Hematopoietic multipotent progenitor cell treated with erythropoietin and hydrocortisone succinate and interleukin-3 and kit ligand, for 6 days (in vitro differentiated cells): ENCODE measurements around the gene PRDM4.

Experiments
- DNase-seq: peaks from one replicate; pipeline ENCODE4 v3.0.0-alpha.2; 2015

The PRDM4 gene, protein sequence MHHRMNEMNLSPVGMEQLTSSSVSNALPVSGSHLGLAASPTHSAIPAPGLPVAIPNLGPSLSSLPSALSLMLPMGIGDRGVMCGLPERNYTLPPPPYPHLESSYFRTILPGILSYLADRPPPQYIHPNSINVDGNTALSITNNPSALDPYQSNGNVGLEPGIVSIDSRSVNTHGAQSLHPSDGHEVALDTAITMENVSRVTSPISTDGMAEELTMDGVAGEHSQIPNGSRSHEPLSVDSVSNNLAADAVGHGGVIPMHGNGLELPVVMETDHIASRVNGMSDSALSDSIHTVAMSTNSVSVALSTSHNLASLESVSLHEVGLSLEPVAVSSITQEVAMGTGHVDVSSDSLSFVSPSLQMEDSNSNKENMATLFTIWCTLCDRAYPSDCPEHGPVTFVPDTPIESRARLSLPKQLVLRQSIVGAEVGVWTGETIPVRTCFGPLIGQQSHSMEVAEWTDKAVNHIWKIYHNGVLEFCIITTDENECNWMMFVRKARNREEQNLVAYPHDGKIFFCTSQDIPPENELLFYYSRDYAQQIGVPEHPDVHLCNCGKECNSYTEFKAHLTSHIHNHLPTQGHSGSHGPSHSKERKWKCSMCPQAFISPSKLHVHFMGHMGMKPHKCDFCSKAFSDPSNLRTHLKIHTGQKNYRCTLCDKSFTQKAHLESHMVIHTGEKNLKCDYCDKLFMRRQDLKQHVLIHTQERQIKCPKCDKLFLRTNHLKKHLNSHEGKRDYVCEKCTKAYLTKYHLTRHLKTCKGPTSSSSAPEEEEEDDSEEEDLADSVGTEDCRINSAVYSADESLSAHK

DNA sequence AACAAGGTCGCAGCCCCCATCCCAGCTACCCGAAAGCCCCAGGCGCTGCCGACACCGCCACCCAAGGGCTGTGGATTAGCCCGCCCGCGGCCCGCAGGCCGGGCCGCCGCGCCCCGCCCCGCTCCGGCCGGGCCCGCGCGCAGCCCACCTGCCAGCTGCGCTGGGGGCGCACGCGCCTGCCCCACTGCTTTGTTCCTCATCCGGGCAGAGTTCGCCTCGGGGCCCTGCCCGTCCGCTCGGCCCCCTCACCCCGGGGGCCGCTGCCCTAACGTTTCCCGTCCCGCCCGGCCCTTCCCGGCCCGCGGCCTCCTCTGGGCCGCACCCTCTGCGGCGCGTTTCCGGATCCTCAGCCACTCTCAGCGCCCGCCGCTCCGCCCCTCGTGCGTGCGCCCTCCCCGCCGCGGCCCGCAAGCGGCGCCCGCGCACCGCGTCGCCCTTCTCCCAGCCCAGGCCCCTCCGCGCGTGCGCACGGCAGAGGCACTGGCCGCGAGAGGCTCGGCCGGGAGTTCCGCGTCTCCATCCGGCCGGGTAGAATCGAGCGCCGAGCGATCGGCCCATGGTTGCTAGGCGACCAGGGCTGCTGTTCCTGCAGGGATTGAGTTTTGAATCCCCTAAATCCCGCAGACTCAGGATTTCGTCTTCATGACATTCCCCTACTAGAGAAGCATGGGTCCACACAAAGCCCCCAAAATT lies at the start of gene PRDM4:
Gene PRDM4 (minus strand): TSS at position 329 of the 693 bp plus-strand sequence. CDS start 622 bp downstream, outside the sequence.
- DNase-seq: peak; percentile 96

DNA sequence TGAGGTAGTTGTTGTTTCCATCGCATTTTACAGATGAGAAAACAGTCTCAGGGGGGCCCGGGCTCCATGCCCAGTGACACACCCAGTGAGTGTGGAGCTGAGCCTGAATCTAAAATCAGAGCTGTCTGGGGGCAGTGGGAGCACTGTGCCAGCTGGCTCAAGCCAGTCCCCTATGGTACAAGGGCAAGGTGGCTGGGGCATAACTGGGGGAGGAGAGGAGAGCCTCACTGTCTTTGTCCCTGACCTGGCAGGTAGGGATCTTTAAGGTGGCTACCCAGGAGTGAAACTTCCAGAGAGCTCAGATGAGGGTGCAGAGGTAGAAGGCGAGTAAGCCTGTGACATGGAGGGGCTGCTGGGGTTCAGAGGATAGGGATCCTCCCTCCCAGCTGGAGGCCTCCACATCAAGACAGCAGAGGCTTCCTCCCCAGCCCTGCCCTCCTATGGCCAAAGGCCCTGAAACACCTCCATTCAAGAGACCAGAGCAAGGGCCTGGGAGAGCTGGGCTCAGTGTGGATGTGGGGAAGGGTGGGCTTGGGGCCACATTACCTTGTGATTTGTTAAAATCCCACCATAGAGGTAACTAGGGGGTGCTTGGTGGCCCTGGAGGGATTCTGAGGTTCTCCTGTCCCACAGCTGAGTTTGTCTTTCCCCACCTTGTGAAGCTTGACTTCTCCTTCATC lies 46.7 kb upstream of the PRDM4 start:
- no peak for DNase-seq

DNA sequence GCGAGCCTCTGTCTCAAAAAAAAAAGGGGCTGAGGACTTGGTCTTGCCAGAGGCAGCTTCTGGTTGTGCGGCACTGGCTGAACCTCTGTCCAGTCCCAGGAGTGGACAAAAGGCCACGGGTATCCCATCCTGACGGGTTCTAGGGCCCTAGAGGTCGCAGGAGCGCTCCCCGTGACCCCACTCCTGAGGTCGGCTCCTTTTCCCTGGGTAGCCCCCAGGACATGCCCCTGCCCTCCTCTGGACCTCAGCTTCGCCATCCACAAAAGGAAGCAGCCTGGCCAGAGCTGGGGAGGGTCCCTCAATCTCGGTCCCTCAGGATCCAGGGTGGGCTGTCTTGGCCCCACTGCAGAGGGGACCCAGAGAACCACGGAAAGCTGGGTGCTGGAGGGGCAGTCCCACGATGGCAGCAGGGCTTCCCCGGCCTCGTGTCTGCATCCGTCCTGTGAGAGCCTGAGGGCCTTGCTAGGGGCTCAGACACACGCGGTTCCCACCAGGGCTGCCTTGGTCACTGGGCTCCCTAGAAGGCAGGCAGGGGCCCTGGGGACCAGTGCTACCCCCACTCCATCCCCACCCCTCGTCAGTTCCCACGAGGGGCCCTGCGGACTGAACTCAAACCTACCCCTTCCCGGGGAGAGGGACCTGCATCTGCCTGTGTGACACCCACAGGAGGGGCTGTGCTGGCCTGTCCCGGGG lies 44.7 kb upstream of the PRDM4 start:
- no peak for DNase-seq

DNA sequence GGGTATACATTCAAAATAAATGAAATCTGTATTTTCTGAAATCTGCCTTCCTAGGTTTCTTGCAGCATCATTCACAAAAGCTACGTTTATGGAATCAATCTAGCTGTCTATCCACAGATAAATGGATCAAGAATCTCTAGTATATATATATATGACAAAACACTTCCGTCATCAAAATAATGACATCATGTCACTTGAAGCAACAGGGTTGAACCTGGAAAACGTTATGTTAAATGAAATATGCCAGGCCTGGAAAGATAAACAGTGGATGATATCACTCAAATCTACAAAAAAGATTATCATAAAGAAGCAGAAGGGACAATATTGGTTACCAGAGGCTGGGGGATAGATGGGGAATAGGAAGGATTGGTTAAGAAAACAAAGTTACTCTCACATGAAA lies 42.2 kb upstream of the PRDM4 start:
- no peak for DNase-seq

DNA sequence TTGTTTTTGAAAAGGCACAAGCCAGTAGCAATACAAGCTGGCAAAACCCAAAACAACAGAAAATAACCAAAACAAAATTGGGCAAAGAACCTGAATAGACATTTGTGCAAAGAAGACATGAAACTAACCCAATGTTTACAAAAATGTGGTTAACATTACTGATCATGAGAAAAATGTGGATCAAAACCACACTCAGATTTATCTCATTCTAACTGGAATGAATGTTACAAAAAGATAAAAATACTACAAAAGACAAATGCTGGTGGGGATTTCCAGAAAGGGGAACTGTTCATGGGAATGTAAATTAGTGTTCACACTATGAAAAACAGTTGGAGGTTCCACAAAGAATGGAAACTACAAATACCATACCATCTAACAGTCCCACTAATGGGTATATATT lies 40.2 kb upstream of the PRDM4 start:
- peak; percentile 18 for DNase-seq

DNA sequence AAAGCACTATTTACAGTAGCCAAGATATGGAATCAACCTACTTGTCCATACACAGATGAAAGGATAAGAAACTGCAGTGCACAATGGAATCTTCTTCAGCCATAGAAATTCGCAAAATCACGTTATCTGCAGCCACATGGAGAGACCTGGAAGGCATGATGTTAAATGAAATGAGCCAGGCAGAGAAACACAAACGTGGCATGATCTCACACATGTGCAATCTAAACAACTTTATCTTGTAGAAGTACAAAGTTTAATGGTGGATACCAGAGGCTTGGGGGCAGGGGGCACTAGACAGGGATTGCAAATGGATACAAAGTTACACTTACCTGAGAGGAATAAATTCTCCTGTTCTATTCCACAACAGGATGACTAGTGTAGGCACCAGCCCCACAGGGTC lies 37.6 kb upstream of the PRDM4 start:
- DNase-seq: no peak

DNA sequence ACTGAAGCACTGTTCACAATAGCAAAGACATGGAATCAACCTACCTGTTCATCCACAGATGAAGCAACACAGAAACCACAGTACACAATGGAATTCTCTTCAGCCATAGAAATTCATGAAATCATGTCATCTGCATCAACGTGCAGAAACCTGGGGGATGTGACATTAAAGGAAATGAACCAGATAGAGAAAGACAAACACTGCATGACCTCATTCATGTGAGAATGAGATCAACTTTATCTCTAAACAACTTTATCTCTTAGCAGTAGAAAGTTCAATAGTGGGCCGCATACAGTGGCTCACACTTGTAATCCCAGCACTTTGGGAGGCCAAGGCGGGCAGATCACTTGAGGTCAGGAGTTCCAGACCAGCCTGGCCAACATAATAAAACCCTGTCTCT lies 33.5 kb upstream of the PRDM4 start:
- DNase-seq: no peak

DNA sequence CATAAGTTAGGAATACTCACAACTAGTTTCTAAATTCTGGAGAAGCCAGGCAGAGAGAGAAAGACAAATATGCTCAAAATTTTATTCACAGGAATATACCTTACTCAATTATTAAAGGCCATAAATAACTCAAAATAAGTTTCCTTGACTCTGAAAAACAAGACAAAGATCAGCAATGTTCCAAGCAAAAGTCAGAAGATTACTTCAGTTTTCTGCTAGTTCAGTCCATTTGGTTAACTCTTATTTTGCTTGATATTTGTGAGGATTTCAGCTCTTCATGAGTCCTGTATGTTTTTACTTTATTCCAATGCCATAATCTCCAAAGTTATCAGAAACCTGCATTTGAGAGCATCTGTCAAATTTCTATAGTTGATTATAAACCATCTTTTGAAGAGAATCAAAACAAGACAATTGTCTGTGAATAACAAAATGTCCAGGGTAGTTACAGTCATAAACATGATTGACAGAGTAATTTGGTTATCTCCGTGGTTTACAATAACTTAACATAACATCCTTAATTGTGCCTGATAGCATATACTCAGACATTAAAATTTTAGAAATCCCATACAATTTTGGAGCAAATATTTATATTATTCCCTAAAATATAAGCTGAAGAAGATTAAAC lies 30.6 kb upstream of the PRDM4 start:
- no peak for DNase-seq

DNA sequence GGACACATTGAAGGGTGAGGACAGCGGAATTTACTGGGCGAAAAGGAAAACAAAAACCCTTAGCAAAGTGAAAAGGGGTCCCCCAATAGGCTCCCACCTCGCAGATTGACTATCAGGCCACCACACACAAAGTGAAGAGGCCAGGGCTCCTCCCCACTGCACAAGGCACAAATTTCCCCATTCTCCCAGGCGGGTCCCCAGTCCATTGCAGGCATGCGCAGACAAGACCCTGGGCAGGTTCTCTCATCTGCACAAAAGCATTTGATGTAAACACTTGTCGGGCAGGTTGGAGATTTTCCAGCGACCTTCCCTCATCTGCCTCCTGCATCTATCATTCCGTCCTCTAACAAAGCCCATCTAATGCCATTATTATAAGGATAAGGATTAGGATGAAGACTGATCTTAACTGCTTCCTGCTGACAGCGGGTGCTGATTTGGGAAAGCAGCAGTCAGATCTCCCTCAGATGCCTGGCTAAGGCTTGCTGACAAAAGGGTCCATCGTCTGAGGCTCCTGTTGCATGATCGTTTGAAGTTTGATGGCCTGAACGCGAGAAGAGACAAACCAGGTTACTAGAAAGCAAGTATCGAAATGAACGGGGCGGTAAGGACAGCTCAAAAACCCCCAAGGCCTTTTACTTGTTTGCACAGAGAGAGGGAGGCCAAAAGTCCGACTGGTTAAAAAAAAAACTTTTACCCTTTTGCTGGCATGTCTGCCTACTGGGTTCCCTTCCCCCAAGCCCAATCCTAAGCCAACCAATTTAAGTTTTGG lies 27.9 kb upstream of the PRDM4 start:
- DNase-seq: no peak

DNA sequence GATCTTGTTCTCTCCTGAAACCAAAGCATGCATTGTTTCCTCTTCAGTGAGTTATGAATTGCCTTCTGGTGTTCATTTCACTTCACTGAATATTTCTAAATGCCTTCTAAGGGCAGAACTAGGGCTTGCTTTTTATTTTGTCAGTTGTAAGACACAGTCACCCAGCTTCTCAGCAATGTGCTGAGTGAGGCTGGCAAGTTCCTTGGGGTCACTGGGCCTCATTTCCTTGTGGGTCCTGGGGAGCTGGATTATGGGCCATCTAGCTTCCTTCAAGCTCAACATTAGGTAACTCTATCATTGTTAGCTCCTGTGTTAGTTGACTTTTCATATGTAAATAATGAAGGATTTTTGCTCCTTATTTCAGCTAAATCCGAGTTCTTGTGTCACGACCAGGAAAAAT lies 27.3 kb upstream of the PRDM4 start:
- no peak for DNase-seq

DNA sequence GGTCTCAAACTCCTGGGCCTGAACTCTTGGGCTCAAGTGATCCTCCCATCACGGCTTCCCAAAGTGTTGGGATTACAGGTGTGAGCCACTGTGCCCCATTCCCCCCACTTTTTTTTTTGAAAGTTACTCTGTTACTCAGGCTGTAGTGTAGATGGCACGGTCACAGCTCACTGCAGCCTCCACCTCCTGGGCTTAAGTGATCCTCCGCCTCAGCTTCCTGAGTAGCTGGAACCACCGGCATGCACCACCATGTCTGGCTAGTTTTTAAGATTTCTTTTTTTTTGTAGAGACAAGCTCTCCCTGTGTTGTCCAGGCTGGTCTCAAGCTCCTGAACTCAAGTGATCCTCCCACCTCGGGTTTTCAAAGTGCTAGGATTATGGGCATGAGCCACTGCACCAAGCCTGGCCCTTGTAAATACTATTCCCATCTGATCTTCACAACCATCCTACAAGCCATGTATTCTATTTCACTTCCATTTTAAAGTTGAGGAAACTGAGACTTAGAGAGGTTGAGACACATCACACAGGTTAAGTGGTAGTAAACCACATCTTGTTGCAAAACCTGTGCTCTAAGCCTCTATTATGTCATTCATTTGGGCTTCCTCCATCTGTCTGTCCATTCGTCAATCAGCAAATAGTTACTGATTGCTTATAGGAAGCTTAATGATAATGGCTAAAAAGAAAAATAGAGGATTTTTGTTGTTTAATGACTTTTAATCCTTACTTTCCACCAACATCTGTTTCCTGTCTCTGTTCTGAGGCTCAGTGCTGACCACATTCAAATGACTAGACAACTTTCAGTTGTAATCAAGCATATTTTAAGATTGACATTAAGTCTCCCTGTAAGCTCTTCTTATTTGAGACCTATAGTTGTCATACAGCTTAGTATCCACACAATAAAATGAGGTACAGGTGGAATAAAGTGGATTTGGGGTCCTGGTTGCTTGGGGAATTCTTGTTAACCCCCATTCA lies 22.8 kb upstream of the PRDM4 start:
- peak; percentile 52 for DNase-seq

DNA sequence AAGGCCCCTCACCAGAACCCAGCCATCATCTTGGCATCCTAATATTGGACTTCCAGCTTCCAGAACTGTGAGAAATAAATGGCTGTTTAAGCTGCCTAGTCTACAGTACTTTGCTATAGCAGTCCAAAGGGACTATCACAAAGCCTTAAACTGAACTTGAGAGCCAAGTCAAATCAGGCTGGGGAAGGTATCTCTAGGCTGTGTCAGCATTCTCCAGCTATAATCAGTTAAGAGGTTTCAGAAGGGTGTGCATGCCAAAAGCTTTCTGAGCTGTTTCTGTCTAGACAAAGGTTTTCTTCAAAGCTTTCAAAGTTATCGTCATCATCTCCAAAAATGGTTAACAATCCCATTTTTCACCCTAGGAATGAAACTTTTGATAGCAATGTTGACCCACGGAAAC lies 21.1 kb upstream of the PRDM4 start:
- DNase-seq: no peak

DNA sequence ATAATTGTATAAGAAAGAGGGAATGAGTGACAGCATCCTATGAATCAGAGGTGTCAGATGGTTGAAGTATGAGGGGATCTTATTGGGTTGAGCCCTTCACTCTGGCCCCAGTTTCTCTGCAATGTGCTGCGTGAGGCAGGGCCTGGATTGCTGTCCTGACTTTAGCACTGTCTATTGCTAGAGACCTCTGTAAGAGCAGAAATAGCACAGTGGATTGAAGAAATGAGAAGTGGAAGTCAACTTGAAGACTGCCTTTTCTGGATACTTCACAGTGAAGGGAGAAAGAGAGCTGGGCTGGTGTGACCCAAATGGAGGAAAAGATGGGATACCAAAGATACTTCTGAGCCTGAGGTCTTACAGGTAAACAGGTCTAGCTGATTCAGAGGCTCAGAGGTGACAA lies 19.4 kb upstream of the PRDM4 start:
- no peak for DNase-seq

DNA sequence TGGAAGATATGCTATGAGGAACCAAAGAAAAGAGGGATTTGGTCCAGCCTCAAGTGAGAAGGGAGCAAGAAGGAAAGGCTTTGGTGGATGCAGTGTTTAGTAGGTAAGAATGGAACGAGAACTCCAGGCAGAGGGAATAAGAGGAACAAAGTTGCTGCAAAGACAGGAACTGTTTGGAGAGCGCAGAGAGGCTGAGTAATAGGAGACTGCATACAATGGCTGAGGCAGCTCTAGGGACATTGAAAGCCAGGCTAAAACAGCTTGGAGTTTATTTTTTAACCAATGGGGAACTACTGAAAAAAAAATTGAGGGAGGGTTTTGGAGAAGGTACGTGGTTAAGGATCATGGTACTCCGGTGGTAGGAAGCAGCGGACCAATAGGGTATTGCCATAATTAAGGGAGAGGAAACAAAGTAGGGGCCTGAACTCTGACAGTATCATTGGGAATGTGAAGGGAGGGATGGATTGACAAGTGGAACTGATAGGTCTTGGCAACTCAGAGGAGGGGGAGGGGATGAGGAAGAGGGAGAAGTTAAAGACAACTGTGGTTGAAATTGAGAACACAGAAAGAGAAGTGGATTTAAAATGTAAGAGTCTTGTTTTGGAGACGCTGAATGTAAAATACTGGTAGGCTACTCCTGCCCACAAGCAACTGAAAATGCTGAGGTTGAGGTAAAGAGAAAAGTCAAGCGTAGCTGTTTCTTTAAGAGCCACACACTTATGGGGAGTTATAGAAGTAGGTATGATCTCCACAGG lies 18.3 kb upstream of the PRDM4 start:
- peak; percentile 18 for DNase-seq

DNA sequence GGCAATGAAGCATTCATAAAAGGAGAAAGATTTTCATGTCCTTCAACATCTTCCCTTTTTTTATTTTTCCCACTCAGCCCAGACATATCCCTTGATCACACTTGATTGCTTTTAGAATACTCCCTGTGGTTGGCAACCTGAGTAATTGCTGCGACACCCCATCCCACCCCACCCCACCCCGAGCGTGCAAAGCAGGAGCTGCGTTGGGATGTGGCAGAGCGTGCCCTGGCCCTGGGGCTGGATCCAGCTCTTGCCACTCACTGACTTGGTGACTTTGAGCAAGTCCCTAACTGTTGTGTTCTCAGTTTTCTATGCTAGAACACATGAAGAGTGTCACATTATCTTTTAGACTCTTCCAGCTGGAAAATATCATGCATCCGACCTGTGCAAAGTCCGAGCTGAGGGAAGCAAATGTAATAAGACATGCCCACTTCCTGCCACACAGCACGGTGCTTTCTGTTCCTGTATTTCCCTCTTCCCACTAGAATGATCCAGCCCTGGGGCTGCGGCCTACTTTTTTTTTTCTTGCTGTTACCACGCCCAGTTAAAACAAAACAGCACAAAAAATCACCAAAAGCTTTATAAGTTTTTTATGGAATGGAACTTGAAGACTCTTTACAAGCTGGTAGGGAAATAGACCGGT lies 17.6 kb upstream of the PRDM4 start:
- no peak for DNase-seq

DNA sequence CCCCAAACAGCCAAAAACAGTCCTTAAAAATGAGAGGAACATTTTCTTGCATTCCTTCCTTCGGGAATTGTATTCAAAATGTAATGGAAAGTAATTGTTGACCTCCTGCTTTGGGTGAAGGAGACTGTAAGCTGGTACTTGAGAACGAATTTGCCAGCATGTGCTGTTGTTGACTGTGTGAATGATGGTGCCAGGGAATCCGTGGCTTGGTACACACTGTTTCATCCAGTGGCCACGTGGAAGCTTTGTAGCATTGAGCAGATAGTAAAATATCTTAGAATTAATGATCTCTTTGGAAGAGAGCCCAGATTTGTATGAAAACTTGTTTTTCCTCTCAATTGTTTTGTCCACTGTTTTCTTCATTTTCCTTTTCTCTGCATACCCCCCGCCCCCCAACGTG lies 15.2 kb upstream of the PRDM4 start:
- no peak for DNase-seq

DNA sequence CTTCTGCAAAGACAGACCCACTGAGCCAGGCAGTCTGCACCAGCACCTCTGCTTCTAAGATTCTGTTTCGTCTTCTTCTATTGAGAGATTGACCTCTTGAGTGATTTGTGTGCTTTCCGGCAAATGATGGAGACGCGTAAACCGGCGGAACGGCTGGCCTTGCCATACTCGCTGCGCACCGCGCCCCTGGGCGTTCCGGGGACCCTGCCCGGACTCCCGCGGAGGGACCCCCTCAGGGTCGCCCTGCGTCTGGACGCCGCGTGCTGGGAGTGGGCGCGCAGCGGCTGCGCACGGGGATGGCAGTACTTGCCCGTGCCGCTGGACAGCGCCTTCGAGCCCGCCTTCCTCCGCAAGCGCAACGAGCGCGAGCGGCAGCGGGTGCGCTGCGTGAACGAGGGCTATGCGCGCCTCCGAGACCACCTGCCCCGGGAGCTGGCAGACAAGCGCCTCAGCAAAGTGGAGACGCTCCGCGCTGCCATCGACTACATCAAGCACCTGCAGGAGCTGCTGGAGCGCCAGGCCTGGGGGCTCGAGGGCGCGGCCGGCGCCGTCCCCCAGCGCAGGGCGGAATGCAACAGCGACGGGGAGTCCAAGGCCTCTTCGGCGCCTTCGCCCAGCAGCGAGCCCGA lies 14.3 kb upstream of the PRDM4 start:
- DNase-seq: peak; percentile 7
